Transverse colon (tissue), 4 donors: Measurements from ENCODE around the gene CNTNAP2. TPM values are rescaled to one million over a fixed set of nuclear protein-coding genes. Genes with fewer than 3 reads are reported as not detected.

Experiments used
- DNase-seq: peaks from one replicate; pipeline ENCODE4 v3.0.0-alpha.2; 2019
- H3K27ac ChIP-seq, 4 donors: fragments of 200-600 bp; sonication (generic); 2 replicates each; pipeline ENCODE4 v1.5.1; 2016 to 2018; ENCODE audit warnings: inconsistent platforms in 4 of 4
- H3K27me3 ChIP-seq: fragments of 200-600 bp; sonication (generic); 2 replicates; pipeline ENCODE4 v1.5.1; 2017; ENCODE audit warnings: inconsistent platforms
- H3K36me3 ChIP-seq, 4 donors: fragments of 200-600 bp; sonication (generic); 2 replicates each; pipeline ENCODE4 v1.5.1; 2017 to 2019; ENCODE audit warnings: inconsistent platforms in 4 of 4
- H3K4me1 ChIP-seq, 4 donors: fragments of 200-600 bp; sonication (generic); 2 replicates each; pipeline ENCODE4 v1.5.1; 2017 to 2020; ENCODE audit warnings: inconsistent platforms in 4 of 4
- H3K4me3 ChIP-seq, 4 donors: fragments of 200-600 bp; sonication (generic); 1 replicate in 1 of 4; 2 replicates in 3 of 4; pipeline versions ENCODE4 v1.5.1 to v1.6.1; 2017 to 2019; ENCODE audit warnings: inconsistent platforms in 4 of 4
- H3K9me3 ChIP-seq, 2 donors: fragments of 200-600 bp; sonication (generic); 2 replicates each; pipeline ENCODE4 v1.5.1; 2017 to 2019; ENCODE audit warnings: inconsistent platforms in 2 of 2
- CTCF ChIP-seq, 5 experiments: fragments of 200-600 bp in 3 of 5; fragments of 450-650 bp in 2 of 5; sonication (generic) in 3 of 5; IDR thresholded peaks; 1 replicate in 2 of 5; 2 replicates in 3 of 5; pipeline ENCODE4 v1.5.1; 2016 to 2017; ENCODE audit warnings: antibody characterized with exemption in 5 of 5, inconsistent platforms in 3 of 5, mild to moderate bottlenecking in 2 of 5, moderate library complexity in 1 of 5
- EP300 ChIP-seq: sonication (generic); formaldehyde crosslinking; IDR thresholded peaks from one replicate; pipeline ENCODE4 v1.6.1; 2017; ENCODE audit warnings: antibody characterized with exemption, low read depth
- POLR2A ChIP-seq: fragments of 450-650 bp; IDR thresholded peaks from one replicate; pipeline ENCODE4 v1.6.1; 2016; ENCODE audit warnings: antibody characterized with exemption, mild to moderate bottlenecking, moderate library complexity
- POLR2AphosphoS5 ChIP-seq, 3 donors: sonication (generic); formaldehyde crosslinking; IDR thresholded peaks; one replicate each; pipeline ENCODE4 v1.6.1; 2016; ENCODE audit warnings: antibody characterized with exemption in 3 of 3
- WGBS, 2 donors: methylation state at CpG; one replicate each; pipeline ENCODE4 v1.1.5; 2018; ENCODE audit warnings: low coverage in 1 of 2; 5-methylcytosine and 5-hydroxymethylcytosine counted together
- in situ Hi-C, 4 donors: fragments of 200-750 bp; cut with MboI; loops; one replicate each; pipeline versions ENCODE4 v1.15.0 to v1.15.1; 2017; ENCODE audit warnings: low sequenced_read_pairs in 3 of 4, low pct_ligation_motif_present in 1 of 4, low pct_unique_long_range_greater_than_20kb in 1 of 4
- intact Hi-C: fragments of 100-400 bp; cut with DNase I; formaldehyde crosslinking; loops from one replicate; pipeline ENCODE4 v1.15.1; 2023; ENCODE audit warnings: low total_unique reads
- total RNA-seq, 4 donors: library from RNA; depleted of rRNA; stranded (reverse); fragments of >200 nt; gene quantifications; one replicate each; pipeline ENCODE4 v1.1.0, GENCODE V29; 2016

CNTNAP2 gene
- total RNA-seq, 4 donors from 2014 or later, result 0.60 to 2.9 (median 2.4) TPM

DNA sequence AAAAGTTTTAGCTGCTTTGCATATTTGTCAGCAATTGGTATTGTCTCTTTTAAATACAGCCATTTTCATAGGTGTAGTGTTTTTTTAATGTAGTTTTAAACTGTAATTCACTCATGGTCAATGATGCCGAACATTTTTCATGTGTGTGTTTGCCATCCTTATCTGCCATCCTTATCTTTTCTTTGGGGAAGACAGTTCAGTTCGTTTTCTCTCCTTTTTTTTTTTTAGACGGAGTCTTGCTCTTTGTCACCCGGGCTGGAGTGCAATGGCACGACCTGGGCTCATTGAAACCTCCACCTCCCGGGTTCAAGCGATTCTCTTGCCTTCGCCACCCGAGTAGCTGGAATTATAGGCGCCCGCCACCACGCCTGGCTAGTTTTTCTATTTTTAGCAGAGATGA, 545.3 kb downstream of the CNTNAP2 start:
- DNase-seq, result no peak
- intact Hi-C loops, result no loop called here
- peaks cover 0 to 2% of the 10 kb centered on the region in 2 donors for H3K9me3 ChIP-seq
- no peaks in the 10 kb centered on the region for H3K4me1 ChIP-seq
- TF ChIP-seq EP300, result no peak
- H3K27ac ChIP-seq, result no peak overlapping the region
- no peaks in the 10 kb centered on the region for H3K27me3 ChIP-seq
- H3K36me3 ChIP-seq, result no peaks in the 10 kb centered on the region
- no peak overlapping the region for H3K4me3 ChIP-seq
- WGBS, 2 donors, result 62 to 75% methylated on average over 2 to 12 of the region's 12 CpGs
- in situ Hi-C loops, result no loop called here

GRCh38 chr7:146665023-146665422, 548.4 kb downstream of the CNTNAP2 start:
- in situ Hi-C loops, result no loop called here
- Histone ChIP-seq H3K9me3 (peaks cover 0 to 7% of the 10 kb centered on the region in 2 donors), H3K4me3 (no peak overlapping the region), H3K27ac (no peak overlapping the region), H3K36me3 (no peaks in the 10 kb centered on the region), H3K27me3 (no peaks in the 10 kb centered on the region), H3K4me1 (no peaks in the 10 kb centered on the region)
- intact Hi-C loops, result no loop called here
- WGBS, 2 donors, result 83 to 93% methylated on average over 6 to 12 of the region's 12 CpGs
- TF ChIP-seq CTCF (IDR thresholded peaks at IDR 0.05) (no peak), EP300 (no peak), POLR2AphosphoS5 (IDR thresholded peaks at IDR 0.05) (no peak), POLR2A (no peak)
- DNase-seq, result no peak

DNA sequence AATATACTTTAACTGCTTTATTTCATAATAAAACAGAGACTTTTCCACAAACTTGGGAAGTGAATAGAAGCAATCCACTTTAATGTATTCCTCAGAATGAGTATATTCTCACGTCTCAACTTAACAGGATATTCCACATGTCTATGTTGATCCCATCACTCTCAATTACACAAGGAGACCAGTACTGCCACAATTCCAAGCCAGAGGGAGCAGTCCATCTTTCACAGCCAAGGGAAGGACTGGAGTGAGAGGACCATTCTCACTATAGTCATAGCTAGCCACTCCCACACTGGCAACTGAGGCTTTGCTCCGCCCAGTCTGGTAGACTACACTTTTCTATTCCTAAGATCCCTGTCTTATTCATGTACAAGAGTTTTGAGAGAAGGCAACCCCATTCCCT, 553.9 kb downstream of the CNTNAP2 start:
- 82 to 94% methylated on average over 1 to 2 of the region's 2 CpGs for WGBS, 2 donors
- Histone ChIP-seq H3K27me3 (no peaks in the 10 kb centered on the region), H3K27ac (no peak overlapping the region), H3K4me3 (no peak overlapping the region), H3K9me3 (peaks cover 0 to 13% of the 10 kb centered on the region in 2 donors), H3K36me3 (no peaks in the 10 kb centered on the region), H3K4me1 (no peaks in the 10 kb centered on the region)
- intact Hi-C loops, result no loop called here
- in situ Hi-C loops, result no loop called here
- no peak for DNase-seq
- TF ChIP-seq POLR2AphosphoS5 (IDR thresholded peaks at IDR 0.05) (no peak), CTCF (IDR thresholded peaks at IDR 0.05) (no peak), POLR2A (no peak), EP300 (no peak)

DNA sequence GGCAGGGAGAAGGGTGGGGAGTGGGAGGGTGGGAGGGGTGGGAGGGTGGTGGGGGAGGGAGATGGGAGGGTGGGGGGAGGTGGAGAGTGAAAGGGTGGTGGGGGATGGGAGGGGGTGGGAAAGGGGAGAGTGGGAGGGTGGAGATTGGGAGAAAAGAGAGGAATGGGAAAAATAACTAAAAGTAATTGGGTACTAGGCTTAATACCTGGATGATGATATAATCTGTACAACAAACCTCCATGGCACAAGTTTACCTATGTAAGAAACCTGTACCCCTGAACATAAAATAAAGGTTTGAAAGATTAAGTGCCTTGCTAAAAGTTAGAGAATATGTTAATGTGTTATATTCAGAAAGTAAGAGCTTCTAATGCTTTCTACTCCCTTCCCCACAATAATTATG, 564.9 kb downstream of the CNTNAP2 start:
- Histone ChIP-seq H3K4me3 (no peak overlapping the region), H3K27me3 (no peaks in the 10 kb centered on the region), H3K36me3 (no peaks in the 10 kb centered on the region), H3K9me3 (no peaks in the 10 kb centered on the region), H3K4me1 (no peaks in the 10 kb centered on the region), H3K27ac (no peak overlapping the region)
- in situ Hi-C loops (no loop called here), intact Hi-C loops (no loop called here)
- DNase-seq, result no peak
- no peak for TF ChIP-seq POLR2AphosphoS5 (IDR thresholded peaks at IDR 0.05)
- TF ChIP-seq CTCF (IDR thresholded peaks at IDR 0.05), result no peak
- TF ChIP-seq EP300, result no peak
- no peak for TF ChIP-seq POLR2A

DNA sequence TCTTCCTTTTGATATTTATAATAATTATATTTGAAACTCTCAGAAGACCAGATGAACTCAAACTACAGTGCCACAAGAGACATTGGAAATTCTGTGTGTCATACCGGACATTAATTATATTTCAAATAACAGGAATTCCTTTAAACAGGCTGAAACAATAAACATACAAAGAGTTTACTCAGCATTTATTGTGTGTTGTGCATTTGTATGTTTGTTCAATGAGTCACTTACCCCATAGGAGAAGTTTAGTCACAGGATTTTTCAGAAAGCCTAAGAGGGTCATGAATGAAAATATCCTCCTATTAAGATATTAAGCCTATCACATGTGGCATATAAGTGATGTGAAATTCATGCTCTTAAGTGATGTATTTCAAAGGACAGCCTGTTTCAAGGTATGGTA, 566.8 kb downstream of the CNTNAP2 start:
- TF ChIP-seq EP300 (no peak), CTCF (IDR thresholded peaks at IDR 0.05) (no peak), POLR2A (no peak), POLR2AphosphoS5 (IDR thresholded peaks at IDR 0.05) (no peak)
- no peaks in the 10 kb centered on the region for H3K27me3 ChIP-seq
- no peak for DNase-seq
- 71 to 90% methylated on average over 1 of the region's 1 CpG for WGBS, 2 donors
- in situ Hi-C loops, result no loop called here
- no peaks in the 10 kb centered on the region for H3K9me3 ChIP-seq
- no peaks in the 10 kb centered on the region for H3K36me3 ChIP-seq
- no peak overlapping the region for H3K27ac ChIP-seq
- intact Hi-C loops, result no loop called here
- no peaks in the 10 kb centered on the region for H3K4me1 ChIP-seq
- no peak overlapping the region for H3K4me3 ChIP-seq
